HepG2 (cell line): Measurements from ENCODE around the gene NOP58. TPM values are rescaled to one million over a fixed set of nuclear protein-coding genes. Genes with fewer than 3 reads are reported as not detected.
A peak's percentile ranks its signal among the peaks of the same experiment; 100 is the strongest.

Experiments used
- ATAC-seq: fragments of 200-7000 bp; cut with Tn5 transposase; 3 replicates; pipeline ENCODE4 v1.9.1; 2020; ENCODE audit warnings: mild to moderate bottlenecking, moderate library complexity
- BruUV-seq: library from RNA; stranded (reverse); fragments of 400-500 nt; replicated peaks from 2 replicates; lab custom pipeline; 2021; lab: Mats Ljungman, UMichigan
- CTCF ChIA-PET: fragments of 300-600 bp; formaldehyde crosslinking; extraction: SDS; loops from one replicate; lab custom pipeline; 2021; ENCODE audit warnings: low total read pairs, inconsistent platforms, low intra/inter-chr PET ratio; lab: Yijun Ruan, JAX
- POLR2A ChIA-PET: fragments of 350-600 bp; sonication (Branson Sonifier 250); formaldehyde crosslinking; loops from one replicate; lab custom pipeline; 2020; ENCODE audit warnings: antibody characterized with exemption, inconsistent platforms; lab: Yijun Ruan, JAX
- DNase-seq: peaks from one replicate; pipeline ENCODE4 v3.0.0-alpha.2; 2015; ENCODE audit warnings: low spot score
- FAIRE-seq: peaks from 3 replicates; lab custom pipeline; 2011; peaks lifted over from hg19 to GRCh38; lab: Jason Lieb, UNC
- H2AFZ ChIP-seq: one replicate; pipeline ENCODE4 v1.6.1; 2011; ENCODE audit warnings: low read length, inconsistent platforms
- H3K27ac ChIP-seq: fragments of 300-600 bp; 3 replicates; pipeline ENCODE4 v1.8.0; 2011; ENCODE audit warnings: mixed run types, mild to moderate bottlenecking, mixed read lengths, low read length, inconsistent platforms; ENCODE audit not compliant: insufficient read depth; ENCODE audit errors: extremely low read length
- H3K27me3 ChIP-seq, 2 experiments: fragments of 200-600 bp in 1 of 2; 2 replicates in 1 of 2; 3 replicates in 1 of 2; pipeline versions ENCODE4 v1.6.0 to v1.8.0; 2011; ENCODE audit warnings: low read length in 2 of 2, mild to moderate bottlenecking in 2 of 2, moderate library complexity in 2 of 2, inconsistent platforms in 1 of 2; ENCODE audit not compliant: insufficient read depth in 2 of 2, control insufficient read depth in 1 of 2
- H3K36me3 ChIP-seq, 2 experiments: fragments of 200-600 bp in 1 of 2; replicated peaks in 1 of 2; 2 replicates in 1 of 2; 3 replicates in 1 of 2; pipeline versions ENCODE4 v1.5.1 to v1.8.0; 2011; ENCODE audit warnings: low read length in 2 of 2, inconsistent platforms in 1 of 2; ENCODE audit not compliant: insufficient read depth in 2 of 2, control insufficient read depth in 1 of 2
- H3K4me1 ChIP-seq: 2 replicates; pipeline ENCODE4 v1.5.1; 2012; ENCODE audit warnings: low read length, inconsistent platforms; ENCODE audit not compliant: insufficient read depth
- H3K4me2 ChIP-seq: 2 replicates; pipeline ENCODE4 v1.6.0; 2011; ENCODE audit warnings: low read depth, low read length, inconsistent platforms
- H3K4me3 ChIP-seq, 3 experiments: fragments of 200-600 bp in 1 of 3; sonication (generic), shearing (Covaris generic) in 1 of 3; replicated peaks in 1 of 3; 2 replicates each; pipeline ENCODE4 v1.5.1; 2011 to 2016; ENCODE audit warnings: low read length in 3 of 3, inconsistent platforms in 2 of 3, low read depth in 2 of 3, mild to moderate bottlenecking in 2 of 3, control low read depth in 1 of 3, mixed read lengths in 1 of 3; ENCODE audit not compliant: insufficient read depth in 1 of 3
- H3K79me2 ChIP-seq: one replicate; pipeline ENCODE4 v1.6.1; 2011; ENCODE audit warnings: low read length, inconsistent platforms; ENCODE audit not compliant: insufficient read depth
- H3K9ac ChIP-seq: 2 replicates; pipeline ENCODE4 v1.6.0; 2011; ENCODE audit warnings: mild to moderate bottlenecking, low read depth, low read length, inconsistent platforms; ENCODE audit not compliant: insufficient read depth
- H3K9me3 ChIP-seq: 2 replicates; pipeline ENCODE4 v1.5.1; 2012; ENCODE audit warnings: mild to moderate bottlenecking, low read length
- H4K20me1 ChIP-seq: 2 replicates; pipeline ENCODE4 v1.6.0; 2011; ENCODE audit warnings: inconsistent platforms, mild to moderate bottlenecking, low read length, moderate library complexity; ENCODE audit not compliant: insufficient read depth
- AGO2 ChIP-seq: fragments of 200-400 bp; formaldehyde crosslinking; optimal IDR thresholded peaks from 2 replicates; pipeline ENCODE3; 2017; ENCODE audit warnings: mild to moderate bottlenecking, low read depth, low read length, moderate library complexity
- BRCA1 ChIP-seq: sonication (generic); formaldehyde crosslinking; IDR thresholded peaks from 2 replicates; pipeline ENCODE4 v1.4.0; 2020; ENCODE audit warnings: missing genetic modification reagents
- CBX1 ChIP-seq: IDR thresholded peaks from one replicate; pipeline ENCODE4 v1.6.1; 2016; ENCODE audit warnings: antibody characterized with exemption, low read depth
- ELF4 ChIP-seq: sonication (generic); formaldehyde crosslinking; IDR thresholded peaks from 2 replicates; pipeline ENCODE4 v1.5.0; 2020; ENCODE audit warnings: missing genetic modification reagents, mild to moderate bottlenecking, moderate library complexity, borderline replicate concordance
- FOXC1 ChIP-seq: sonication (generic); formaldehyde crosslinking; IDR thresholded peaks from 2 replicates; pipeline ENCODE4 v1.8.0; 2022; ENCODE audit warnings: mild to moderate bottlenecking, missing genetic modification reagents, borderline replicate concordance
- ISX ChIP-seq: sonication (generic); formaldehyde crosslinking; conservative IDR thresholded peaks from 2 replicates; pipeline ENCODE4 v1.5.0; 2020; ENCODE audit warnings: missing genetic modification reagents
- MAZ ChIP-seq, 2 experiments: sonication (generic) in 1 of 2; formaldehyde crosslinking in 1 of 2; IDR thresholded peaks; 2 replicates each; pipeline versions ENCODE4 v1.5.0 to v1.6.1; 2012 to 2020; ENCODE audit warnings: low read depth in 2 of 2, mild to moderate bottlenecking in 2 of 2, borderline replicate concordance in 1 of 2, improper control_type of control experiment in 1 of 2, low read length in 1 of 2, missing genetic modification reagents in 1 of 2, moderate library complexity in 1 of 2
- NRL ChIP-seq: sonication (generic); formaldehyde crosslinking; IDR thresholded peaks from 2 replicates; pipeline ENCODE4 v1.5.0; 2020; ENCODE audit warnings: missing genetic modification reagents, mild to moderate bottlenecking, moderate library complexity, borderline replicate concordance
- SNAPC2 ChIP-seq: sonication (generic); formaldehyde crosslinking; IDR thresholded peaks from 2 replicates; pipeline ENCODE4 v1.8.1; 2022; ENCODE audit warnings: mild to moderate bottlenecking, missing genetic modification reagents
- ZBTB42 ChIP-seq: sonication (generic); formaldehyde crosslinking; IDR thresholded peaks from 2 replicates; pipeline ENCODE4 v1.5.0; 2020; ENCODE audit warnings: mild to moderate bottlenecking, missing genetic modification reagents
- ZNF3 ChIP-seq: IDR thresholded peaks from 2 replicates; pipeline ENCODE4 v1.7.0; 2017; ENCODE audit warnings: inconsistent platforms
- ZNF547 ChIP-seq: sonication (generic); formaldehyde crosslinking; IDR thresholded peaks from 2 replicates; pipeline ENCODE4 v1.5.1; 2020; ENCODE audit warnings: mild to moderate bottlenecking, missing genetic modification reagents
- WGBS: methylation state at CpG from one replicate; pipeline ENCODE4 v1.1.6; 2017; ENCODE audit warnings: low lambda C conversion rate; 5-methylcytosine and 5-hydroxymethylcytosine counted together
- in situ Hi-C: cut with HindIII; loops from 2 replicates; pipeline ENCODE4 v1.10.0; 2017; ENCODE audit warnings: low pct_unique_long_range_greater_than_20kb; ENCODE audit not compliant: extremely low pct_ligation_motif_present
- intact Hi-C: fragments of 100-400 bp; cut with micrococcal nuclease; formaldehyde crosslinking; loops from one replicate; pipeline ENCODE4 v1.10.0; 2022; ENCODE audit not compliant: unreplicated experiment
- polyA plus RNA-seq, 8 experiments: library from polyadenylated mRNA; depleted of rRNA in 3 of 8; stranded (reverse) in 7 of 8; unstranded in 1 of 8; fragments of >200 nt; fragmentation: Illumina TruSeq in 4 of 8; extraction: Trizol in 4 of 8; gene quantifications; 2 replicates each; pipeline versions ENCODE4 v1.2.1 to v1.2.3, GENCODE V29; 2011 to 2016; ENCODE audit warnings: low read depth in 4 of 8, missing spikeins in 1 of 8, mixed read lengths in 1 of 8; ENCODE audit not compliant: insufficient read depth in 1 of 8
- total RNA-seq, 5 experiments: library from RNA; depleted of rRNA; stranded (reverse); fragments of >200 nt; fragmentation: Illumina TruSeq; extraction: Trizol; gene quantifications; 2 replicates each; pipeline ENCODE4 v1.2.3, GENCODE V29; 2016; ENCODE audit warnings: low read depth in 1 of 5
- TF ChIP-seq, protein P1 (sequence below): sonication (generic); formaldehyde crosslinking; IDR thresholded peaks from 2 replicates; pipeline ENCODE4 v1.8.0; 2022; ENCODE audit warnings: mild to moderate bottlenecking, missing genetic modification reagents, borderline replicate concordance
- TF ChIP-seq, protein P2 (sequence below): sonication (generic); formaldehyde crosslinking; IDR thresholded peaks from 2 replicates; pipeline ENCODE4 v1.9.0; 2021; ENCODE audit warnings: missing genetic modification reagents, mild to moderate bottlenecking, borderline replicate concordance
- TF ChIP-seq, protein P3 (sequence below): sonication (generic); formaldehyde crosslinking; IDR thresholded peaks from 2 replicates; pipeline ENCODE4 v1.4.0; 2020; ENCODE audit warnings: missing genetic modification reagents

NOP58 gene
- total and polyA plus RNA-seq, 2 of the 13 experiments (the other 11 are each of a cell fraction or from before 2014, with no cell fraction given): 74.9 to 203 TPM

DNA sequence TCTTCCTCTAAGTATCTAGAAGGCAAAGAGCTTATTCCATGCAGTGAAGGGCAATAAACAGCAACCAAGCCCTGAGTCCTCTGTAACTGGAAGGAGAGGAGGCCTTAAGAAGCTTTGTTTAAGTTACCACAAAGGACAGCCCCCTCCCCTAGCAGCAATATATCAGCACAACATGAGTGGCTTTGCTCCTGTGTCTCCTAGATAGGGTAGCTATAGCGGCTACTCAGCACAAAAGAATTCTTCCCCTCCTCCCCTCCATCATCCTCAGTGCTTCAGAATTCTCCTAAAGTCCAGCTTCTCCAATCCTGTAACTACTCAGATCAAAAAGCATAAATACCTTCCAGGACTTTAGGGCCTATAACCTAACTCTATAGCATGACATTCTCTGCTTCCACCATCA lies 43.7 kb upstream of the NOP58 start (continued):
- TF ChIP-seq, protein P1, sequence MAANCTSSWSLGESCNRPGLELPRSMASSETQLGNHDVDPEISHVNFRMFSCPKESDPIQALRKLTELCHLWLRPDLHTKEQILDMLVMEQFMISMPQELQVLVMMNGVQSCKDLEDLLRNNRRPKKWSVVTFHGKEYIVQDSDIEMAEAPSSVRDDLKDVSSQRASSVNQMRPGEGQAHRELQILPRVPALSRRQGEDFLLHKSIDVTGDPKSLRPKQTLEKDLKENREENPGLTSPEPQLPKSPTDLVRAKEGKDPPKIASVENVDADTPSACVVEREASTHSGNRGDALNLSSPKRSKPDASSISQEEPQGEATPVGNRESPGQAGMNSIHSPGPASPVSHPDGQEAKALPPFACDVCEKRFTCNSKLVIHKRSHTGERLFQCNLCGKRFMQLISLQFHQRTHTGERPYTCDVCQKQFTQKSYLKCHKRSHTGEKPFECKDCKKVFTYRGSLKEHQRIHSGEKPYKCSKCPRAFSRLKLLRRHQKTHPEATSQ (CRISPR knock-in tag): no peak
- TF ChIP-seq SNAPC2 (CRISPR knock-in tag) (no peak), ZNF3 (CRISPR knock-in tag) (no peak), ZBTB42 (no peak), ELF4 (CRISPR knock-in tag) (no peak), CBX1 (no peak)
- TF ChIP-seq, protein P2, sequence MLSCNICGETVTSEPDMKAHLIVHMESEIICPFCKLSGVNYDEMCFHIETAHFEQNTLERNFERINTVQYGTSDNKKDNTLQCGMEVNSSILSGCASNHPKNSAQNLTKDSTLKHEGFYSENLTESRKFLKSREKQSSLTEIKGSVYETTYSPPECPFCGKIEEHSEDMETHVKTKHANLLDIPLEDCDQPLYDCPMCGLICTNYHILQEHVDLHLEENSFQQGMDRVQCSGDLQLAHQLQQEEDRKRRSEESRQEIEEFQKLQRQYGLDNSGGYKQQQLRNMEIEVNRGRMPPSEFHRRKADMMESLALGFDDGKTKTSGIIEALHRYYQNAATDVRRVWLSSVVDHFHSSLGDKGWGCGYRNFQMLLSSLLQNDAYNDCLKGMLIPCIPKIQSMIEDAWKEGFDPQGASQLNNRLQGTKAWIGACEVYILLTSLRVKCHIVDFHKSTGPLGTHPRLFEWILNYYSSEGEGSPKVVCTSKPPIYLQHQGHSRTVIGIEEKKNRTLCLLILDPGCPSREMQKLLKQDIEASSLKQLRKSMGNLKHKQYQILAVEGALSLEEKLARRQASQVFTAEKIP (CRISPR knock-in tag): no peak

DNA sequence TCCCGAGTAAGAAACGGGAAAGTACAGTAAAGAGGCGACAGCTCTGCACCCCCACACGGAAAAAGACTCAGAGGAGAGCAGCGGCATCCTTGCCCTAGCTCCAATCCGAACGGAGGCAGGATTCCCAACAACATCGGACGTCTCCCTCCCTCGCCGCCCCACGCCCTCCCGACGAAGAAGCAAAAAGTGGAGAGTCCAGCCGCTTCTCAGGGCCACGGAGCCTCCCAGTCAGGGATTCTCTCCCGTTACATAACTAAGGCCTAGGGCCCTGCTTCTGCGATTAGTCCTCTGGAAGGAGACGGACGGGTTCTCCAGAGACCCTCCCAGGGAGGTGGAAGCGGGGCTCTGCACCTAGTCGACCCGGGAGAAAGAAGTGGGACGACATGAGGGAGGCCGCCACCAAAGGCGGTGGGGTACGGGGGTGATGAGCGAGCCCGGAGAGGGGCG lies 27.8 kb upstream of the NOP58 start:
- Histone ChIP-seq H3K27ac (peak overlapping the region; percentile 74), H3K9me3 (no peaks in the 10 kb centered on the region), H3K36me3 (peaks cover 2 to 4% of the 10 kb centered on the region in 2 experiments; a peak in 1 of 5 replicates), H4K20me1 (peaks cover 34% of the 10 kb centered on the region), H3K4me1 (peaks cover 29% of the 10 kb centered on the region), H3K79me2 (peaks cover 50% of the 10 kb centered on the region), H3K27me3 (peaks cover 0 to 3% of the 10 kb centered on the region in 2 experiments; a peak in 1 of 5 replicates), H2AFZ (no peak overlapping the region), H3K4me3 (peak overlapping the region; percentile 96 to 99 (median 99)), H3K9ac (peak overlapping the region; percentile 86), H3K4me2 (peak overlapping the region; percentile 74)
- DNase-seq: peak; percentile 33
- under 1% methylated on average over 26 of the region's 30 CpGs for WGBS
- ChIA-PET POLR2A (interaction anchor here (0.8 to 1.5 kb wide), 6 partner anchors 8 to 457 kb away, joined by 3 to 12 read pairs (median 4); partner anchors contain the start of genes ALS2, FAM117B and NOP58), CTCF (no interaction called here)
- no TSS peak for BruUV-seq
- in situ Hi-C loops: no loop called here
- ATAC-seq: peak; percentile 82
- intact Hi-C loops: loop anchor here (2.0 kb wide), 1 partner anchor 27 kb away; the partner anchor contains the start of gene NOP58
- no peak for FAIRE-seq
- no peak for TF ChIP-seq BRCA1 (CRISPR knock-in tag)
- TF ChIP-seq FOXC1 (CRISPR knock-in tag): 0 out of 2 replicates have a peak, but pooled peaks have one; percentile 10
- peak; percentile 33; the same call in 1 of the 2 replicates for TF ChIP-seq MAZ (IDR thresholded peaks at IDR 0.05; ENCODE audit: borderline replicate concordance, low read depth, low read length)
- no peak for TF ChIP-seq MAZ (CRISPR knock-in tag; IDR thresholded peaks at IDR 0.05; ENCODE audit: low read depth)
- TF ChIP-seq NRL (CRISPR knock-in tag): 0 out of 2 replicates have a peak, but pooled peaks have one; percentile 5
- TF ChIP-seq ZNF547 (CRISPR knock-in tag): 0 out of 2 replicates have a peak, but pooled peaks have one; percentile 12
- TF ChIP-seq AGO2: no peak
- TF ChIP-seq, protein P3, sequence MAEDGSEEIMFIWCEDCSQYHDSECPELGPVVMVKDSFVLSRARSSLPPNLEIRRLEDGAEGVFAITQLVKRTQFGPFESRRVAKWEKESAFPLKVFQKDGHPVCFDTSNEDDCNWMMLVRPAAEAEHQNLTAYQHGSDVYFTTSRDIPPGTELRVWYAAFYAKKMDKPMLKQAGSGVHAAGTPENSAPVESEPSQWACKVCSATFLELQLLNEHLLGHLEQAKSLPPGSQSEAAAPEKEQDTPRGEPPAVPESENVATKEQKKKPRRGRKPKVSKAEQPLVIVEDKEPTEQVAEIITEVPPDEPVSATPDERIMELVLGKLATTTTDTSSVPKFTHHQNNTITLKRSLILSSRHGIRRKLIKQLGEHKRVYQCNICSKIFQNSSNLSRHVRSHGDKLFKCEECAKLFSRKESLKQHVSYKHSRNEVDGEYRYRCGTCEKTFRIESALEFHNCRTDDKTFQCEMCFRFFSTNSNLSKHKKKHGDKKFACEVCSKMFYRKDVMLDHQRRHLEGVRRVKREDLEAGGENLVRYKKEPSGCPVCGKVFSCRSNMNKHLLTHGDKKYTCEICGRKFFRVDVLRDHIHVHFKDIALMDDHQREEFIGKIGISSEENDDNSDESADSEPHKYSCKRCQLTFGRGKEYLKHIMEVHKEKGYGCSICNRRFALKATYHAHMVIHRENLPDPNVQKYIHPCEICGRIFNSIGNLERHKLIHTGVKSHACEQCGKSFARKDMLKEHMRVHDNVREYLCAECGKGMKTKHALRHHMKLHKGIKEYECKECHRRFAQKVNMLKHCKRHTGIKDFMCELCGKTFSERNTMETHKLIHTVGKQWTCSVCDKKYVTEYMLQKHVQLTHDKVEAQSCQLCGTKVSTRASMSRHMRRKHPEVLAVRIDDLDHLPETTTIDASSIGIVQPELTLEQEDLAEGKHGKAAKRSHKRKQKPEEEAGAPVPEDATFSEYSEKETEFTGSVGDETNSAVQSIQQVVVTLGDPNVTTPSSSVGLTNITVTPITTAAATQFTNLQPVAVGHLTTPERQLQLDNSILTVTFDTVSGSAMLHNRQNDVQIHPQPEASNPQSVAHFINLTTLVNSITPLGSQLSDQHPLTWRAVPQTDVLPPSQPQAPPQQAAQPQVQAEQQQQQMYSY: peak; percentile 65
- 0 out of 2 replicates have a peak, but pooled peaks have one; percentile 57 for TF ChIP-seq ISX
